CD4-positive, alpha-beta T cell treated with Interleukin-15 for 1 hour (primary cell): ENCODE measurements around the gene XYLT1.

Source experiments
- DNase-seq: peaks from one replicate; pipeline ENCODE4 v3.0.0-alpha.2; 2020

Gene XYLT1

DNA sequence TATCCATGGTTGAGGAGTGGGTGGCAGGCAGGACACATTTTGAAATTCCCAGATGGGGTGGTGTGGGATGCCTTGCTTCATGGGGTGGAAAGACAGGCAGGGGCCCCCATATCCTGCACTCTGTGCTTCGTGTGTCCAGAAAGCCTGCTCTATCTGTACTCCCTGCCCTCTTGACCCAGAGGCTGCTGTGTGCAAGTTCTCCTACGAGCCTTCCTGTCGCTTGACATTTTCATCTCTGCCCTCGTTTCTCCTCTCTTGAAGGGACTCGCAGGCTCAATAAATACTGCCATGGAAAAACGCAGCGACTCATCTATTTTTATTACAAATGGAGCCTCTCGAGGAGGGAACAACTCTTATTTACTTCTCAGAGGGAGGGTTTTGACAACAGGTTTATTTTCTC, 254.8 kb downstream of the XYLT1 start:
- DNase-seq = no peak

DNA sequence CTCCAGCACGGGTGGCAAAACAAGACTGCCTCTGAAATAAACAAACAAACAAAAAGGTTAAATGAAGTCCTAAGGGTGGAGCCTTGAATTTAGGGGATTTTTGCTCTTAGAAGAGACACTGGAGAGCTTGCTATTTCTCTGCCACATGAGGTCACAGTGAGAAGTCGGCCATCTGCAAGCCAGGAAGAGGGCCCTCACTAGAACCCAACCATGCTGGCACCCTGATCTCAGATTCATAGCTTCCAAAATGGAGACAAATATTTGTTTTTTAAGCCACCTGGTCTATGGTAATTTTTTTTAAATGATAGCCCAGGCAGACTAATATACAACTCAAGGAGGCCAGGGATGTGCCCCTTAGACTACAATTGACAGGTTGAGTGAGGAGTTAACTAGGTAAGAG, 255.5 kb downstream of the XYLT1 start:
- DNase-seq = no peak

DNA sequence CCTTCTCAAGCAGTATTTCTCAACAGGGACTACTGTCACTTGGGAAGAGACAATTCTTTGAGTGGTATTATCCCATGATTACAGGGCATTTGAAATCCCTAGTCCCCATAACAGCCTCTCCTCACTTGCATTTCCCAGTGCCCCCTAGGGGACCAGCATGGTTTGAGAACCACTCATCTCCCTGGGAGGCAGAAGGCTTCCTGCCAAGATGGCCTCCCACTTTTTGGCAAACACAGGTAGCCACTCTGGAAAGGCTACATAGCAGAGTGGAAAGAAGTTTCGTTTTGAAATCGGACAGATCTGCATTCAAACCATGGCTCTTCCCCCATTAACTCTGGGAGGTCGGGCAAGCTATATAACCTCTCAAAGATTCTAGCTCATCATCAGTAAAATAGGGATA, 256.8 kb downstream of the XYLT1 start:
- no peak for DNase-seq

DNA sequence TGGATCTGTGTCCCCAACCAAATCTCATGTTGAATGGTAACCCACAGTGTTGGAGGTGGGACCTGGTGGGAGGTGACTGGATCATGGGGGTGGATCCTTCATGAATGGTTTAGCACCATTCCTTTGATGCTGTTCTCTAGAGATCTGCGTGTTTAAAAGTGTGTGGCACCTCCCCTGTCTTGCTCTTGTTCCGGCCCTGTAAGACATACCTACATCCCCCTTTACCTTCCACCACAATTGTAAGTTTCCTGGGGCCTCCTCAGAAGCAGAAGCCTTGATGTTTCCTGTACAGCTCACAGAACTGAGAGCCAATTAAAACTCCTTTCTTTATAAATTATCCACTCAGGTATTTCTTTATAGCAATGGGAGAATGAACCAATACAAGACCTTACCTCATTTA, 257.7 kb downstream of the XYLT1 start:
- DNase-seq = no peak

DNA sequence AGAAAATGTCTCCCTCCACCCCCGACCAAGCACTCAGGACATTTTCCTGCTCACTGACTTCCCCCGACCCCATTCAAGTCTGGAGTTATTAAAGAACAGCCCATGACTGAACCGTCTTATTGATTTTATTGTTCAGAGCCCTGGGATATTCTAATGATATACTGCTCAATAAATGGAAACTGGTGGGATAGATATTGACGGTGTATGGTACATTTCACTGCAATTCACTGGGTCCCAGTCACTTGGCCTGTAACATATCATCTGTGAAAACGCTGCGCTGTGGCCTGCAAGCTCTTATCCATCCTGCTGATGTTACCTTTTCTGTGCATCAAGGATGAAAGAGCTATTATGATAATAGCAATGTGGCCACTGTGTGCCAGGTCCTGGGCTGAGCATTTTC, 258.2 kb downstream of the XYLT1 start:
- DNase-seq = no peak

DNA sequence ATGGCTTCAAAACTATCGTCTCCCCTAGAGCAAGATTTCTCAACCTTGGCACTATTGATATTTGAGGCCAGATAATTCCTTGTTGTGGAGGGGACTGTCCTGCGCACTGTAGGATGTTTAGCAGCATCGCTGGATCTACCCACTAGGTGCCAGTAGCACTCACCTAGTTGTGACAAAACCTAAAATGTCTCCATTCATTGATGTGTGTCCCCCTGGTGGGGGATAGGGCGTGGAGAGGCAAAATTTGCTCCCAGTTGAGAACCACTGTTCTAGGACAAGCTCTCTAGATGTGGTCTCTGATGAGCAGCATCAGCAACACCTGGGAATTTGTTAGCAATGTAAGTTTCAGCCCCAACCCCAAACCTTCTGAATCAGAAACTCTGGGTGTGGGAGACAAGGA, 259.0 kb downstream of the XYLT1 start:
- no peak for DNase-seq

DNA sequence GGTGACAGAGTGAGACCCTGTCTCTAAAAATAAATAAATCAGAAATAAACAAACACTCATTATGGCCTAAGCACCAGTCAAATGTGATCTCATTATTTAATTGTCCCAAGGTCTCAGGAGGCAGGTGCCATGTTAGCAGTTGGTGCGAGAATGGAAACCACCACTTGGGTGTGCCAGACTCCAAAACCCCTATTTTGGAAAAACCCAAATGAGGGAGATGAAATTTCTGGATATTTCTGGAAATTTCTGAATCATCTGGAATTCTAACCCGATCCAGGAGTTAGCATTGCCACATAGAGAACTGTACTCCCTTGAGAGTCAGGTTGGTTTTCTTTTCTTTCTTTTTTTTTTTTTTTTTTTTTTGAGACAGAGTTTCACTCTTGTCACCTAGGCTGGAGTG, 264.0 kb downstream of the XYLT1 start:
- DNase-seq = no peak

DNA sequence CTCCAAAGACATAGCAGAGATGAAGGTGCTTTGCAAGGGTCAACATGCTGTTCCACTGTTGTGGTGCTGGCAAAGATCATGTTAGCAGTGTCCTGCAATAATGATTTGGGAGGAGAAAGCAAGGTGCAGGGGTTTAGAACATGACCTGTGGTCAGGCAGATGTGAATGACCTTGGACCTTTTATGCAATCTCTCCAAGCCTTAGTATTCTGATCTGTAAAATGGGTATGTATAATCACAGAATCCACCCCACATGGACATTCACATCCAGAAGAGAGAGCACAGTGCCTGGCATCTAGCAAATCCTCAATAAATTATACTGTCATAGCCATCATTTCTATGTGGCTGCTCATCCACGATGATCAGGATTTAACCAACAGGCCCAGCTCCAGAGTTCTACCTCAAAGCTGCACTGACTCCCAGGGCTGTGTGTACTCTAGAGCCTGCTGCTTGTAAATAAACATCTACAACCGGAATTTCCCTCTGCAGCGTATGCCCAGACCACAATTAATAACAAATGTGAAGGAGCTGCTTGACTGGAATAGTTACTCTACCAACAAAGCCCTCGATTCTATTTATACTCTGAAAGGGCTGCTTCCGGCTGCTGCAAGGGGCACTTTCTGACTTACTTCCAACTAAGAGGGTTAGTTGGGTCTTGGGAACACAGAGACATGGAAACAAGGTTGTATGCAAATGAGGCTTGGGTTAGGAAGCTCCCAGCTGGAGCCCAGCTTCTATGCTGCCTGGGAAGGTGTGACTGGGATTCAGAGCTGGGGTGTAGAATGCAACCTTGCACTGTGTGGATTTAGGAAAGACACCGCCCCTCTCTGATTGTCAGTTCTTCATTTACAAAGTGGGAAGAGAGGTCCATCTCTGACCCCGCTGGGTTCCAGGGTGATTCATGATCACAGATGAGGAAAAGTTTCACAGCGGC, 265.2 kb downstream of the XYLT1 start:
- no peak for DNase-seq

DNA sequence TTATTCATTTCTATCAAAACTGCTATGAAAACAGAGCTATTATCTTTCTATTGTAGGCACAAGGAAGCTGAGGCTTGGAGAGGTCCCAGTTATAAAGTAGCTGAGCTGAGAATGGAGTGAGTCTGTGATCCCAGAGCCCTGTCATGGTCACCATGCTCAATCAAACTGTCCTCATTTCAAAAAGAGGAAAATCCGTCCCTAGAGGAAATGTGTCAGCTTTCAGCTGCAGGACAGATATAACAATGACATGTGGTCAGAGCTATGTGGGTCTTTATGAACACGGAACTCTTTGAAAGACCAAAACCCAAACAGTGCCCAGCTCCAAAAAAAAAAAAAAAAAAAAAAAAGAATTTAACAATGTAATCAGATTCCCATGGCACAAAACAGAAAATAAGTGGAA, 266.1 kb downstream of the XYLT1 start:
- DNase-seq = no peak

DNA sequence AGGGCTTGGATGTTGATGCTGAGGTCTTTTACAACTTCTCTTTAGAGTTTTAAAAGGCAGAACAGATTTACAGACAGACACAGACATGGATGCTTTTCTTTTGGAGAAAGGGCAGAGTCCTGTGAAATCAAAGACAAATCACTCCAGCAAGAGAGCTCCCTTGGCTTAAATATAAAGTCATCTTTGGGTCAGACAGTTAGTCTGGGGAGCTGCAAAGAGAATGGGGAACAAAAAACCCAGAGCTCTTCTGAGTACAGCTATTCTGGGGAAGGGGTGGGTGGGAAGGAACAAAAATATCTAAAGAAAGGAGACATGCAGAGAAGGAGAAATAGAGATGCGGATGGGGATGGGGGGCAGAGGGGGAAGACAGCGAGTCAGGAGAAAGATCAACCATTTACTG, 266.6 kb downstream of the XYLT1 start:
- DNase-seq = no peak

DNA sequence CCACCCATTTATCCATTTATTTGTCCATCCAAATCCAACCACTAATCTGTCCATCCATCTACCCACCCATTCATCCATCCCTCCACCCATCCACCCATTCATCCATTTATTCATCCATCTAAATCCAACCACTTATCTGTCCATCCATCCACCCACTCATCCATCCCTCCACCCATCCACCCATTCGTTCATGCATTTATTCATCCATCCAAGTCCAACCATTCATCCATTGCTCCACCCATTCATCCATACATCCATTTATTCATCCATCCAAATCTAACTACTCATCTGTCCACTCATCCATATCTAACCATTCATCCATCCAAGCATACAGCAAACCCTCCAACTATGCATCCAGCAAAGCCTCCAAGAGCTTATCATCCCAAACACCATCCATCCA, 267.3 kb downstream of the XYLT1 start:
- no peak for DNase-seq

DNA sequence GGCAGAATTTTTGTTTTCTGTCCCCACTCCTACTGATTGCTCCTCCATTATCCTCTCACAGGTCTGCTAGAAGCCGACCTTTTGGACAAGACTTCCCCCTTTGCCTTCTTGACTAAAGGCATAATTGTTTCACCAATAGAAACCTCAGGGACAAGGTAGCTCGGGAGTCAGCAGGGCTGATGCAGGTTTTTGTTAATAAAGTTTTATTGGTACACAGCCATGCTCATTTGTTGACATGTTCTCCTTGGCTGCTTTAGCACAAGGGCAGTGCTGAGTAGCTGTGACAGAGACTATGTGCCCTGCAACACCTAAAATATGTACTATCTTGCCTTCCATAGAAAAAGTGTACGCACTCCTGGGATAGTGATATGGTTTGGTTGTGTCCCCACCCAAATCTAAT, 271.6 kb downstream of the XYLT1 start:
- no peak for DNase-seq

DNA sequence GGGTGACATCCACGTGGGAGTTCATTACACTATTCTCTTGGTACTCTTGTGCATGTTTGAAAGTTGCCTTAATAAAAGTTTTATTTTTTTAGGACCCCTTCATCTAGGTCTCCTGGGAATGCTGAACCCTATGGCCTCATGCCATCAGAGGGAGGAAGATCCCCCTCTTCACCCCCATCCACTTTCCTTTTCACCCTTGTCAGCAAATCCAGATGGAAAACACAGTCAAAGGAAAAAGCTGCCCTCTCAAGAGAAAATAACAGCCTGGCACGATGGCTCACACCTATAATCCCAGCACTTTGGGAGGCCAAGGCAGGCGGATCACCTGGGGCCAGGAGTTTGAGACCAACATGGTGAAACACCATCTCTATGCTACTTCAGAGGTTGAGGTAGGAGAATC, 274.2 kb downstream of the XYLT1 start:
- DNase-seq = no peak

DNA sequence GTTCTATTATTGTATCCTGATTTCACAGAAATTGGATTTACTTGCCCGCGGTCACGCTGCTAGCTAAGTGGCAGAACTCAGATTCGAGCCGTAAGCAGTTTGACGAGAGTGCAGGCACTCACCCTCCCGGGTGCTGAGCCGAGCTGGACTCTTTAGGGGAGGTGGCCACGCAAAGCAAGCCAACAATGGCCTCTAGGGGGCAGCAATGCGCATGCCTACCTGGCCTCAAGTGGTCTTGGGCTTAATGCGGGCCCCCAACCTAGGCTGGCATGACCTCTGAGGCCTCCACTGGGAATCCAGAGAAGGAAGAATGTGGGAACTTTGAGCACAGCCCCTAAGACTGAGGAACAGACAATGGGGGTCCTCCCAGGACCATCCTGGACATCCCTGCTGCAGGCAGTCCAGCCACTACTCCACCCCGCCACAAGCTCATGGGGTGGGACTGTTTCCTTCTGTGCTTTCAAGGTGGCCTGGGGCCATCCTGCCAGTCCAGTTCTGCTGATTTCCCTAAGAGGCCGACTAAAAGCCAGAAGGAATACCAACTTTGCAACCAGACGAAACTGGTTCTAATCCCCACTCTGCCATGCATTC, 276.5 kb downstream of the XYLT1 start:
- peak; percentile 47 for DNase-seq

DNA sequence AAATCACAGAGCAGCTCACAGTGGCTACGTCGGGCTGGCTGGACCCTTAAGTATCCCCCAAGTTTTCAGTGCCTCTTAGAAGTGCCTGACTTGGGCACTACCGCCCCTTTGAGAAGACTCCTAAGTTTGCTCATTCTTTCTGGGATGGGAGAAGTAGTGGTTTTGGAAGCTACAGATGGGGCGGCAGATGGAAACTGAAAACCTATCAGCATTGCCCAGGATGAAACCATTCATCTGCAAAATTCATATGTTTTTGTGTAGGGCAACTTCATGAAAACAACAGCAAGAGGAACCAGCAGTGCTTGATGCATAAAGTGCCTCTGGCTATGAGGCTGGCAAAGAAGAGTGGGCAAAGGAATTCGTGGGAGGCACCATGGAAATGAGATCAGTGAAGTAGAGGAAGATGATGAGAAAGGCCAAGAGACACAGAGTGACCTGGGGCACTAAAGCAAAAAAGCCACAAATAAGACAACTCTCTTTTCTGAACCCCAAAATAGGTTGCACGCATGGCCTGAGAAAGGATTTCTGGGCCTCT, 277.1 kb downstream of the XYLT1 start:
- no peak for DNase-seq

DNA sequence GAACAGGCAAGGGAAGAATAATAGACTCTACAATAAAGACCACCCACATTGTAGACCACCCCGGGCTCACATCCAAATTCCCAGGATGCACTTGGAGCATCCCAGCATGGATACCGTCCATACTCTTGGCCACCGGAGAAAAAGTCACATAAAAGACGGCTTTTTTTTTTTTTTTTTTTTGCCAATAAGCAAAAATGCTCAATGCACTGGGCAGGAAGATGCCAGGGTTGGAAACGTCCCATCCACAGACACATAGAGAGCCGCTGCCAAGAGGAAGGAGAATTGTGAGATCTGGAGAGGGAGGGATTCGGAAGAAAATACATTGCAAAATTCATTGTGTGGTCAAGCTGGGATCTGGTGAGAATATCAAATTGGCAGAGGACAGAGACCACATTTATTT, 286.7 kb downstream of the XYLT1 start:
- DNase-seq = no peak

DNA sequence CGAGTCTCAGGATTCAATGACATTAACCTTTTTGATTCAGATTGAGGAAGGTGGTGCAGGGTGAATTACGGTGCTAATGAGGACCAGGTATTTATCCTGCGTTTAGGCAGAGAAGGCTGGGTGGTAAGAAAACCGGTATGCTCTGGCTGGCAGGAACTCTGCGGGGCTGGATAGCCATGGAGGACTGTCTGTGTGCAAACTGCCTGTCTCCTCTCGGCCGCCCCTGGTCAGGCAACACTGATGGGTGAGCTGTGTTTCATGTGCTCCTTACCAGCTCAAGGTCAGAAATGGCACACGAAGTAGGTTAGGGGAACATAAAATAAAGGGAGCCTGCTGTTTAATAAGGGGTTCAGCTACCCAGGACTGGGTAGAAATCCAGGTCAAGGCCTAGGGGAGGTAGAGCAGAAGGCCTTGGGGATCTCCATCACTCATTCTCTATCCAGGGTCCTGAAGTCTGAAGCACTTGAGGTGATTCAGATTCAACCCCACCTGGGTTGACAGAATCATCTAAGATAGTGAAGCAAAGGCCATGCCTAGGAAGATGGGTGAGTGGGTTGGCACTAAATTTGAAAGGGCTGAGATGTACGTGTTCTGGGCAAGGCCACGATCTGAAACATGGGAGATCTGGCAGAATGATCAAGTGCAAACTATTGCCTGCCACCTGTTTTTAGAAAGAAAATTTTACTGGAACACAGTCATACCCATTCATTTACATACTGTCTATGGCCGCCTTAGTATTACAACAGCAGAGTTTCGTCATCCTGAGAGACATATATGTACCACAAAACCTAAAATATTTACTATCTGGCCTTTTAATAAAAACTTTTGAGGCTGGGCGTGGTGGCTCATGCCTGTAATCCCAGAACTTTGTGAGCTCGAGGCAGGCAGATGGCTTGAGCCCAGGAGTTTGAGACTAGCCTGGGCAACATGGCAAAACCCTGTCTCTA, 292.5 kb downstream of the XYLT1 start:
- no peak for DNase-seq

DNA sequence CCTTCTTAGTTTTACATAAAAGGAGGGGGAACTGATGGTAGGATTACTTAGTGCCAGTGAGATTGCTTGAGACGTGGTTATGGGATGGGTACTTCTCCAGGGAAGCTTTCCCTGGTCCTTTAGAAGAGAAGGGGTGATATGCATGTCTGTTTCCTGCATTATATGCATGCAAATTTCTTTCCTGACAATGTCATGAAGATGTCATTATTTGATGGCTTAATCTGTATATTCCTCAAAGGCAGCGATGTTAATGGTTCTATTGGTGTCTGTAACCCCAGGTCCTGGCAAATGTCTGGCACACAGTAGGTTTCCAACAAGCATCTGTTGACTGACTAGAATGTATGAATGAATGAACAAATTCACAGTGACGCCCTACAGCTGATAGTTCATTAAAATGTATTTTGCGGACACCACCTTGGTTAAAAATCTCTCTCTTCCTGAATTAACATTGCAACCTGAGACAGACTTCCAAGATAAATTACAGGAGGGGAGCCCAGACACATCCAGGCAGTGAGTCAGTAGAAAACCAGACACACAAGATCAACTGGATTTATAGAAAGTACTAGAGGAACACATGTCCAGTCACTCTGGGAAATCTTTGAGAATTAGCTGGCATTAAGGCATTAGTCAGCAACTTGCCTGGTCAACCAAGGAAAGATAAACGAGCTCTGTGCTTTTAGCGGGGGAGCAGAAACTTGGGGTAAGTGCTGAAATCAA, 293.4 kb downstream of the XYLT1 start:
- no peak for DNase-seq

DNA sequence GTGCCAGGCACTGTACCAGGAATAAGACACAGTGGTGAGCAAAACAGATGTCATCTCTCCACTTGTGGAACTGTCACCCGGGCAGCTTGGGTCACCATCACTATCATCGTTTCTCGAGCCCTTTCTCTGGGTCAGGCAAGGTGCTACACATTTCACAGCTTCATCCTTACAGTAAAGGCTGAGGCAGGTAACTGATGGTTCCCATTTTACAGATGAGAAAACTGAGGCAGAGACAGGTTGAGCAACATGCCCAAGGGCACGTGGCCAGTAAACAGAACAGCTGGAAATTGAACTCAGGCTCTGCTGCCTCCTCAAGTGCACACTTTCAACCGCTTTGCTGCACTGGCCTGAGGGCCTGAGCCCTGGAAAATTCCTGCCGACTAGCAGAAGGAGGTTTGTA, 294.6 kb downstream of the XYLT1 start:
- DNase-seq = no peak

DNA sequence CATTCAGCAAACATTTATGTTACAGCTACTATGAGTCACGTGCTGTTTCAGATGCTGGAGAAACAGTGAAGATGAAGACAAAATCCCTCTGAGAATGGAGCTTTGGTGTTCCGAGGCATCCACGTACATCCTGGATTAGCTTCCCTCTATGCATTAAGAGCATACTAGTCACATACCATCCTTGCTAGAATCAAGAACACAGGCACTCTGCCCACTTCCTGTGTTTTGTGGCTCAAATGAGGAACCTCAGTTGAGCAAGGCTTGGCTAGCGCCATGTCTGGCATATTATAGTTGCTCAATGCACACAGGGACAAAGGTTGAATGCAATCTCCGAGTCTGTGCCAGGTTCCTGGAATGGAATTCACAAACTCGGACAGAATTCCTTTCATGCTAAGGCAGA, 297.5 kb downstream of the XYLT1 start:
- peak; percentile 67 for DNase-seq

DNA sequence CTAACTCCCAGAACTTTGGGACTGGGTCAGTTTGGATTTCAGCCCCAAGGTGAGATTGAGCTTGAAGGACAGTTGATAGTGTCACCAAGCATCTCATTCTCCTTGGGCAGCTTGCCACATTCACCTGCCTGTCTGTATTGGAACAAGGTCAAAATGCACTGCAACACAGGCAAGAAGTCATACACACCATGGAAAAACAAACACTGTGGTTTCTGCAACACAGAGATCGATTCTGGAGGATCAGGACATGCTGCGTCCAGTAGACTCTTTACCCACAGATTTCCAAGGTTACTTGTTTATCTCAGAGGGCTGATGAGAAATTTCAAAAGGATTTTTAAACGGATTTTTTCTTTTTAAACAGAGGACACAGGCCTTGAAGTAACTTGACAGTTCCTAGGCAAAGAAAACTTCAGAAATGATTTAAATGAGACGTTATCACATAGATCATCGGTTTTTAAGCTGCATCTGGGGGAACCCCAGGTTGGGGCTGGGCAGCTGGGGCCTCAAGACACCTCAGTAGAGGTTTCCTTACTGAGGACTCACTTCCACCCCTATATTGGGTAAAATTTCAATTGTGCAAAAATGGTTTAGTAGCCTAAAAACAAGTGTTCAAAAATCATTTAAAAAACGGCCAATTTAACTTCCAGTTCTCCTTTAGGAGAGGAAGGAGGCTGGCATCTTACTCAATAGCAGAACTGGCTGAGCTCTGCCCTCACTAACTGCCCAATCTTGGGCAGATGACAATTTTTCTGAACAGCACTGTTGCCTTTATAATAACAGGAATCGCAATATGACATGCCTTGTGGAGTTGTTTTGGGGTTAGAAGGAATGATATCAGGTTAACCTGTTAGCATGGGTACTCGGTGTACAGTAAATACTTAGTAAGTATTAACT, 299.3 kb downstream of the XYLT1 start:
- DNase-seq = no peak

DNA sequence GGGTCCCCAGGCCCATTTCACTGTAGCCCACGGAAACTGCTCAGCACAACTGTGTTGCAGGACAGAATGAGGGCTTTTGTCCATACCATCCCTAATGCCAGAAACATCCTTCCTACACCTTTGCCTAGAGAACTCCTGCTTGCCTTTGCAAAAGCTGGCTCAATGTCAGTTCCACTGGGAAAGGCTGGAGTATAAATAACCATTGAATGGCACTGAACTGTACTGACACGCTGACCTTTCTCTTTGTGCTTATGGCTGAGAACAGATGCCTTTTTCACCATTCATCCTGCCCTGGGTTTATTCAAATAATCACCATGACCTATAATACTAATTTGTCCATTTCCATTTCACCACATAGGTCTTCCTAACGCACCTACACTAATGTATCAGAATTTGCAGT, 300.3 kb downstream of the XYLT1 start:
- no peak for DNase-seq
